HG03139 (cell line): ENCODE measurements around the gene MKI67.

ENCODE experiments used
- ATAC-seq: cut with Tn5 transposase; IDR thresholded peaks from one replicate; pipeline ENCODE4 v1.9.1; 2021; ENCODE audit not compliant: unreplicated experiment

Gene MKI67

GRCh38 chr10:128067691-128068397 lies 58.4 kb downstream of the MKI67 start:
- no peak for ATAC-seq

DNA sequence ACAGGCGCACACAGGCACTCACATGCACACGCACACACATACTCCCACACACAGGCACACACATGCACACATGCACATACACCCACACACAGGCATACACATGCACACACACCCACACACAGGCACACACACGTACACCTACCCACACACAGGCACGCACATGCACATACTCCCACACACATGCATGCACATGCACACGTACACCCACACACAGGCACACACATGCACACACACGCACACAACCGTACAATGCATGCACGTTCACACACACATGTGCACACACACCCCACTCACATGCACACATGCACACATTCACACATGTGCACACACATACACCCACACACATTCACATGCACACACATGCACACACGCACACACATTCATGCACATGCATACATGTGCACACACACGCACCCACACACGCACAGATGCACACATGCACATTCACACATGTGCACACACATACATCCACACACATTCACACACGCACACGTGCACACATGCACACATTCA lies 59.3 kb downstream of the MKI67 start:
- ATAC-seq, result no peak

- no peak for ATAC-seq
Measured at GRCh38 chr10:128065881-128066534, 60.2 kb downstream of the MKI67 start.

- no peak for ATAC-seq
Measured at GRCh38 chr10:128064970-128065580, 61.1 kb downstream of the MKI67 start.

DNA sequence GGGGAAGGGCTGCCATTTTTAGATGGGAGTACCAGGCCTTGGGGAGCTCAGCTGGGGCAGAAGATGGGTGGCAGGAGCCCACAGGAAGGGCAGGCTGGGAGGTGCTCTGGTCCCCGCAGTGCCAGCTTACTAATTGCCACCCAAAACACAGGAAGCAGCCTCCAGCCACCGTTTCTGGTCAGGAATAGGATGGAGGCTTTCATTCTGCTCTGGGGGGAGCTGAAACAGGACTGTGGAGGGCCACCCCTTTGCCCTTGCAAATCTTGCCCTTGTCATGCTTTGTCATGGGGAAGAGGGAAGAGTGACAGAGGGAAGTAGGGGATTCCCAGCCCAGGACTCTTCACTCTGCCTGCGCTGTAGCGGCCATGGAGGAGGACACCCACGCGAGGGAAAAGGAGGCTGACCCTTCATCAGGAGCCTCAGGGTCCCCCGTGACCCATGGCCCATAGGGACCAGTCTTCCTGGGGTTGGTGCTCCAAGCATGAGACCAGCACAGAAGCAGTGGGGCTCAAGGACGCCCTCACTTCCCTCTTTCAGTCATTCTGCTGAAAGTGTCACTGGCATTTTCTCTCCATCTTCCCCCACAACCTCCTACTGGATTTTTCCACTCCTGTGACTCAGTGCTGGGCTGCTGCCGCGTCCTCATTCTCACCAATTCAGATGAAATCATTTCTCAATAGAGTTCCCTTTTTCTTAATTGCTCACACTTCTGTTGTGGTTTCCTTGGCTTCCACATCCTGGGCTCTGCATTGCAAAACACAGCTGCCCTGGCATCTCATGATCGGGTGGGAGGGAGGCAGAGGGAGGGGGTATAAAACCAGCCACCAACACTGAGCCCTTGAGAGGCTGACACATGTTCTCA lies 61.9 kb downstream of the MKI67 start:
- ATAC-seq, result peak; percentile 51

GRCh38 chr10:128063736-128064107 lies 62.5 kb downstream of the MKI67 start:
- ATAC-seq, result peak; percentile 24

DNA sequence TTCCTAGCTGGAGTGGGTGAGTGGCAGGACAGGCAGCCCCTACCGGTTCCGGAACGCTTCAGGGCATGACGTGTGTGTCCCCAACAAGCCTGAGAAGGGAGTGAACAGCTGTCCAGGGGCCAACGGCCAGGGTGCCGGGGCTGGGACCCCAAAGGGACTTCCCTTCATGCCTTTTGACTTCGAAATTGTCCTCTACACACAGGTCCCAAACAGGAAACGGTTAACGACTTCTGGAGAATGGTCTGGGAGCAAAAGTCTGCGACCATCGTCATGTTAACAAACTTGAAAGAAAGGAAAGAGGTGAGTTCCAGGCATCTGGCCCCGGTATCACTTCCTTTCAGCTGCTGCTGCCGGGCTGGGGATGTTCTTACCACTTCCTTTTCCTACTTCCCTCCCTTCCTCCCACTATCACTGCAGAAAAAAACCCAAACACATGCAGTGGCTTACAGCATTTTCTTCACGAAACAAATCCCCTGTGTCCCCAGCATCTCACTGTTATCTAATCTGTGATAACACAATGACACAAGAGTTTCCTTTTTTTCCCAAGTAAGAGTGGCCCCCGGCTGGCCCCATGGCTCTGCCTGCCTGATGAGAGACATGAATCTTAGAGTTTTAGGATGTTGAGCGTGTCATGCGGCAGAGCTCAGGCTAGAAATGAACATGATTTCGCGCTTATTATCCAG lies 63.2 kb downstream of the MKI67 start:
- ATAC-seq, result peak; percentile 47

GRCh38 chr10:128062331-128062880 lies 63.8 kb downstream of the MKI67 start:
- peak; percentile 9 for ATAC-seq

DNA sequence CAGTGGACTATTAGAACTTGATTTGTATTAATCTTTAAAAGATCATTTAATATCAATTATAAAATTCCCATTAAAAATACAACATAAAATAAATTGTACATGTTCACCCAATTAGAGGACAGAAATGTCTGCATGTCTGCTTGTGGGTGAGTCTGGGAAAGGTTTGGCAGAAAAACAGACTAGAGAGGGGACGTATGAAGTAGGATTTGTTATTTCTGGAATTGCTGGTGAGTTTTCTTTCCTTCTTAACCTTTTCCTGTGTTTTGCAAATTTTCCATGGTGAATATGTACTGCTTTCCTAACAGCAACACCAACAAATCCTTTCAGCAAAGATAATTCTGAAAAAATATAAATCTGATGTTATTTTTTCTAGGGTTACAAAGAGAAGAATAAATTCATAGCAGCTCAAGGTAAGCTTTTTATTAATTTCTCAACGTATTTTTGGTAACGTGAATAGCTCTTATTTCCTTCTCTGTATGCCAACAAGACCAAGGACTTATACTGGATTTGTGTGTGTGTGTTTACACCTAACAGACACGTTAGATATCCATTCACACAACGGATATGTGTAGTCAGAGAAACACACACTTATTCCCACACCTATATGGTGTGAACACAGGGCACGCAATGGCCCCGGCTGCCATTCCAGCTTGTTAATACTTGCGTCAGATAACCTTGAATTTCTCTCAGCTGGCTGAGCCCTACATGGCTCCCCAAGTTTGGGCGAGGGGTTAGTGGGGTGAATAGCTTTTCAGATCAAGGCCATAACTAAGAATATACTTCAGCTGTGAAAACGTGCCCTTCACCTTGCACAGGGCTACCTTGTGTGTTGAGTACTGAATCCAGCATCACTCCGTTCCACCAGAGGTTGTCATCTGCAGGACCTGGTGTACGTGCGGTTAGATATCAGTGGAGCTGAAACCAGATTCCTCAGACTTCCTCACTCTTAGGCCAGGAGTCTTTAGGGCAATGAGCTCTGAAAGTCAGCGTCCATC lies 64.6 kb downstream of the MKI67 start:
- no peak for ATAC-seq

DNA sequence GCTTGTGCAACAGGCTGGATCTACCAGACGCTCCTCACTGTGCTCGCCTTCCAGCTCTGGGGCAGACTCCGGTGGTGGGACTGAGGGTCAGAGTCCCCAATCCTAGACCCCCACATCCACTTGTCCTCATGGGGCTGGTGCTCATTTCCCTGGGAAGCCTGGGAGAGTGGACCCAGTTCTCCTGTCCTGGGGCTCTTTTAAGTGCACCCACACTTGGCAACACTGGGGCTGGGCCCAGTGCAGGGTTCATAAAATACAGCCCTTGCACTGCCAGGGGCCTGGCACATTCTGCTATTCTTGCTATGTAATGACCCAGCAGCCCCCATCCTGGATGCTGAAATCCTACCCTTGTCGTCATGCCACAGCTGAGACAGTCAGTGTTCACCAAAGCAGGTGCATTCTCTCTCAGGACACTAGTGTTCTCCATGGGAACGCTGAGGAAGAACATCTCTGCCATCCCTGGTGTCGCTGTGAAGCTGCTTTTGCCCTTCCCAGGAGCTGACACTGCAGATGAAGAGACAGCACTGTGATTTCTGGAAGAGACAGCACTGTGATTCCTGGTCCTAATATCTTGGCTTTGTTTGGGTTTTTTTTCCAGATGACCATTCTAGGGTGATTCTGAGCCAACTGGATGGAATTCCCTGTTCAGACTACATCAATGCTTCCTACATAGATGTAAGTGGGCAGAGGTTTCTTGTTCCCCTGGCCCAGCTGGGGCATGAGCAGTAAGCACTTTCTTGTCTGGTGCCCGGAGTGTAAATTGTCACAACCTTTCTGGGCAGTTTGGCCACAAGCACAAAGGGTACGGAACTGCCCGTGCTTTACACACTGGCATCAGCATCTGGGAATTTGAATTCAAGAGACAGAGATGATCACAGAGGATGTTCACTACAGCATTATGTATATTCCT lies 65.6 kb downstream of the MKI67 start:
- ATAC-seq, result no peak

DNA sequence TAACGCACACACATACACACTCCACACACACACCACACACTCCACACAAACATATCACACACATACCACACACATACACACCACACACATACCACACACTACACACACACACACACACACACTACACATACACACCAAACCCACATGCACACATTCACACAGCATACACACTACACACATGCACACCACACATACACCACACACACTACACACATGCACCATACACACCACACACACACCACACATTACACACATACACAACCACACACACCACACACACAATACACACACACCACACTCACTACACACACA lies 66.3 kb downstream of the MKI67 start:
- no peak for ATAC-seq

GRCh38 chr10:128059266-128059981 lies 66.8 kb downstream of the MKI67 start:
- ATAC-seq, result no peak

GRCh38 chr10:128058750-128059134 lies 67.5 kb downstream of the MKI67 start:
- no peak for ATAC-seq

GRCh38 chr10:128058106-128058749 lies 68.0 kb downstream of the MKI67 start:
- ATAC-seq, result no peak

- ATAC-seq, result no peak
Measured at GRCh38 chr10:128056303-128057050, 69.7 kb downstream of the MKI67 start.

GRCh38 chr10:128055061-128055868 lies 71.0 kb downstream of the MKI67 start:
- no peak for ATAC-seq
